H1 (cell line): ENCODE data around the gene CDC42. TPM values are rescaled to one million over a fixed set of nuclear protein-coding genes. Genes with fewer than 3 reads are reported as not detected.

Experiments
- CTCF ChIA-PET: fragments of 300-600 bp; sonication (Branson Sonifier 250); formaldehyde crosslinking; loops from one replicate; lab custom pipeline; 2021; ENCODE audit not compliant: partially characterized antibody; lab: Charles Lee
- POLR2A ChIA-PET: fragments of 300-600 bp; sonication (Branson Sonifier 250); formaldehyde crosslinking; loops from one replicate; lab custom pipeline; 2021; ENCODE audit warnings: inconsistent platforms; ENCODE audit not compliant: partially characterized antibody; lab: Charles Lee
- DNase-seq, 2 experiments: peaks; one replicate each; pipeline versions ENCODE4 v3.0.0 to v3.0.0-alpha.2; 2010 to 2022; ENCODE audit warnings: low spot score in 2 of 2, low read depth in 1 of 2, mixed read lengths in 1 of 2
- FAIRE-seq: peaks from 2 replicates; lab custom pipeline; 2011; peaks lifted over from hg19 to GRCh38; lab: Jason Lieb, UNC
- H2AFZ ChIP-seq: 2 replicates; pipeline ENCODE4 v1.8.1; 2012; ENCODE audit warnings: low read length, inconsistent platforms
- H2AK5ac ChIP-seq: 2 replicates; pipeline ENCODE4 v1.6.1; 2013; ENCODE audit warnings: low read depth, low read length
- H2BK120ac ChIP-seq: replicated peaks from 2 replicates; pipeline ENCODE3; 2013; ENCODE audit warnings: low read depth, low read length, inconsistent platforms
- H2BK12ac ChIP-seq: 2 replicates; pipeline ENCODE4 v1.6.1; 2013; ENCODE audit warnings: low read depth, low read length
- H2BK15ac ChIP-seq: 2 replicates; pipeline ENCODE4 v1.6.1; 2013; ENCODE audit warnings: low read length
- H2BK20ac ChIP-seq: 2 replicates; pipeline ENCODE4 v1.6.1; 2013; ENCODE audit warnings: low read length
- H2BK5ac ChIP-seq: 2 replicates; pipeline ENCODE4 v1.6.1; 2013; ENCODE audit warnings: low read depth, low read length
- H3K14ac ChIP-seq: 2 replicates; pipeline ENCODE4 v1.6.1; 2013; ENCODE audit warnings: inconsistent platforms; ENCODE audit not compliant: insufficient read length
- H3K18ac ChIP-seq: 2 replicates; pipeline ENCODE4 v1.6.1; 2013; ENCODE audit warnings: low read length; ENCODE audit errors: extremely low read depth
- H3K23ac ChIP-seq: 2 replicates; pipeline ENCODE4 v1.6.1; 2013; ENCODE audit warnings: inconsistent platforms; ENCODE audit not compliant: insufficient read length
- H3K23me2 ChIP-seq: 2 replicates; pipeline ENCODE4 v1.6.1; 2013; ENCODE audit warnings: low read depth, low read length
- H3K27ac ChIP-seq: 2 replicates; pipeline ENCODE4 v1.6.1; 2011; ENCODE audit warnings: low read depth, low read length, inconsistent platforms
- H3K27me3 ChIP-seq, 4 experiments: replicated peaks in 1 of 4; 1 replicate in 1 of 4; 2 replicates in 3 of 4; pipeline versions ENCODE4 v1.6.1 to v1.8.1; 2011 to 2013; ENCODE audit warnings: low read length in 3 of 4, mild to moderate bottlenecking in 3 of 4, inconsistent platforms in 2 of 4, mixed read lengths in 2 of 4, moderate library complexity in 1 of 4; ENCODE audit not compliant: control insufficient read depth in 3 of 4, insufficient read depth in 3 of 4; ENCODE audit errors: extremely low read depth in 1 of 4
- H3K36me3 ChIP-seq, 4 experiments: 2 replicates each; pipeline versions ENCODE4 v1.6.1 to v1.8.1; 2011 to 2013; ENCODE audit warnings: mild to moderate bottlenecking in 4 of 4, low read length in 3 of 4, moderate library complexity in 2 of 4, control low read depth in 1 of 4, inconsistent platforms in 1 of 4; ENCODE audit not compliant: insufficient read depth in 4 of 4, control insufficient read depth in 2 of 4
- H3K4ac ChIP-seq: replicated peaks from 2 replicates; pipeline ENCODE3; 2013; ENCODE audit warnings: low read length, low read depth, mixed read lengths, inconsistent platforms; ENCODE audit not compliant: insufficient read length
- H3K4me1 ChIP-seq, 4 experiments: replicated peaks in 1 of 4; 1 replicate in 1 of 4; 2 replicates in 3 of 4; pipeline versions ENCODE4 v1.6.1 to v1.8.1; 2011 to 2013; ENCODE audit warnings: low read length in 3 of 4, inconsistent platforms in 2 of 4, mixed read lengths in 1 of 4; ENCODE audit not compliant: insufficient read depth in 4 of 4, control insufficient read depth in 3 of 4
- H3K4me2 ChIP-seq, 2 experiments: 2 replicates each; pipeline versions ENCODE4 v1.6.1 to v1.8.1; 2011 to 2013; ENCODE audit warnings: low read depth in 2 of 2, low read length in 2 of 2, control low read depth in 1 of 2, inconsistent platforms in 1 of 2, mild to moderate bottlenecking in 1 of 2; ENCODE audit not compliant: insufficient read depth in 1 of 2
- H3K4me3 ChIP-seq, 4 experiments: fragments of 200-600, 300-600 bp in 1 of 4; sonication (generic), shearing (Covaris generic), sonication (Bioruptor Twin) in 1 of 4; 2 replicates each; pipeline versions ENCODE4 v1.5.1 to v1.8.1; 2011 to 2016; ENCODE audit warnings: low read length in 4 of 4, low read depth in 3 of 4, control low read depth in 2 of 4, inconsistent platforms in 2 of 4, mild to moderate bottlenecking in 2 of 4, mixed read lengths in 1 of 4, moderate library complexity in 1 of 4; ENCODE audit not compliant: insufficient read depth in 2 of 4; ENCODE audit errors: extremely low read depth in 1 of 4
- H3K56ac ChIP-seq: replicated peaks from 2 replicates; pipeline ENCODE3; 2013; ENCODE audit warnings: low read depth, mild to moderate bottlenecking, mixed read lengths, low read length, inconsistent platforms; ENCODE audit not compliant: insufficient read length
- H3K79me1 ChIP-seq: 2 replicates; pipeline ENCODE4 v1.6.1; 2013; ENCODE audit warnings: low read depth, low read length, control low read depth
- H3K79me2 ChIP-seq, 2 experiments: 2 replicates each; pipeline versions ENCODE4 v1.6.1 to v1.8.1; 2012 to 2013; ENCODE audit warnings: low read length in 2 of 2, mild to moderate bottlenecking in 2 of 2, inconsistent platforms in 1 of 2; ENCODE audit not compliant: insufficient read depth in 2 of 2, control insufficient read depth in 1 of 2
- H3K9ac ChIP-seq, 4 experiments: replicated peaks in 1 of 4; 1 replicate in 1 of 4; 2 replicates in 3 of 4; pipeline versions ENCODE4 v1.6.1 to v1.8.1; 2011 to 2013; ENCODE audit warnings: low read depth in 3 of 4, low read length in 3 of 4, control low read depth in 2 of 4, mild to moderate bottlenecking in 2 of 4, moderate library complexity in 2 of 4, inconsistent platforms in 1 of 4; ENCODE audit errors: extremely low read depth in 1 of 4
- H3K9me3 ChIP-seq, 2 experiments: 2 replicates each; pipeline versions ENCODE4 v1.6.1 to v1.8.1; 2012 to 2013; ENCODE audit warnings: mild to moderate bottlenecking in 2 of 2, moderate library complexity in 2 of 2, control low read depth in 1 of 2, inconsistent platforms in 1 of 2, low read depth in 1 of 2, low read length in 1 of 2, mixed read lengths in 1 of 2; ENCODE audit not compliant: insufficient read depth in 2 of 2
- H4K20me1 ChIP-seq, 2 experiments: replicated peaks in 1 of 2; 2 replicates each; pipeline versions ENCODE3 to v1.8.1; 2011 to 2013; ENCODE audit warnings: inconsistent platforms in 2 of 2, low read length in 2 of 2, mild to moderate bottlenecking in 1 of 2; ENCODE audit not compliant: insufficient read depth in 2 of 2, control insufficient read depth in 1 of 2
- H4K5ac ChIP-seq: 2 replicates; pipeline ENCODE4 v1.6.1; 2013; ENCODE audit warnings: low read length, low read depth, mixed read lengths, inconsistent platforms; ENCODE audit not compliant: insufficient read length
- H4K8ac ChIP-seq: 2 replicates; pipeline ENCODE4 v1.8.0; 2013; ENCODE audit warnings: mild to moderate bottlenecking, moderate library complexity, low read length, inconsistent platforms; ENCODE audit not compliant: insufficient read depth; ENCODE audit errors: extremely low read depth
- H4K91ac ChIP-seq: replicated peaks from 2 replicates; pipeline ENCODE3; 2013; ENCODE audit warnings: low read length, mixed read lengths, inconsistent platforms; ENCODE audit not compliant: insufficient read length
- WGBS, 2 experiments: shearing (Covaris generic) in 1 of 2; methylation state at CpG; one replicate each; pipeline versions ENCODE4 v1.1.6 to v1.1.7; 2013 to 2015; ENCODE audit warnings: low lambda C conversion rate in 2 of 2, mixed read lengths in 2 of 2, inconsistent platforms in 1 of 2, low coverage in 1 of 2, missing lambda C conversion rate in 1 of 2; ENCODE audit not compliant: insufficient replicate concordance in 2 of 2, insufficient coverage in 1 of 2, insufficient read length in 1 of 2; ENCODE audit errors: extremely low coverage in 1 of 2, missing lambda C conversion rate in 1 of 2; 5-methylcytosine and 5-hydroxymethylcytosine counted together
- polyA plus RNA-seq, 7 experiments: library from polyadenylated mRNA; depleted of rRNA in 3 of 7; stranded (reverse) in 5 of 7; unstranded in 2 of 7; fragments of >200 nt in 5 of 7; fragments of 200-250 nt in 2 of 7; gene quantifications; 1 replicate in 5 of 7; 2 replicates in 1 of 7; 4 replicates in 1 of 7; pipeline versions ENCODE4 v1.2.1 to v1.2.3, GENCODE V29; 2011 to 2013; ENCODE audit warnings: missing spikeins in 2 of 7, mixed read lengths in 2 of 7
- total RNA-seq: library from RNA; stranded (reverse); fragmentation: NEBNext Ultra II Directional; extraction: Animal tissue kit (Norgen Biotek cat#: 25700); gene quantifications from 2 replicates; pipeline ENCODE4 v1.2.1, GENCODE V29; 2021

Gene CDC42
- total and polyA plus RNA-seq, 2 of the 8 experiments (the other 6 are each of a cell fraction or from before 2014, with no cell fraction given): 110 to 179 TPM

- Histone ChIP-seq H3K23me2 (peaks cover 5% of the 10 kb centered on the region; the same call in 1 of the 2 replicates), H3K79me2 (peaks cover 15 to 18% of the 10 kb centered on the region in 2 experiments), H3K9ac (no peak overlapping the region), H3K4me1 (peaks cover 0 to 3% (median 2%) of the 10 kb centered on the region in 4 experiments; a peak in 4 of 7 replicates), H3K79me1 (peaks cover 3% of the 10 kb centered on the region; the same call in 1 of the 2 replicates), H2AFZ (no peak overlapping the region), H3K56ac (no peak overlapping the region), H3K27ac (no peak overlapping the region), H2BK120ac (no peak overlapping the region), H3K4me3 (no peak overlapping the region), H3K4ac (no peak overlapping the region), H4K91ac (no peak overlapping the region), H3K36me3 (0 out of 8 replicates have a peak, but pooled peaks cover 0 to 2% (median 0%) of the 10 kb centered on the region in 4 experiments), H2BK5ac (no peak overlapping the region), H3K4me2 (no peak overlapping the region), H4K5ac (no peak overlapping the region), H2BK15ac (no peak overlapping the region), H3K23ac (no peak overlapping the region), H3K14ac (no peak overlapping the region), H4K8ac (no peak overlapping the region), H3K9me3 (no peaks in the 10 kb centered on the region), H3K27me3 (no peaks in the 10 kb centered on the region), H2AK5ac (no peak overlapping the region), H4K20me1 (peaks cover 2 to 4% of the 10 kb centered on the region in 2 experiments), H2BK20ac (no peak overlapping the region), H3K18ac (no peak overlapping the region), H2BK12ac (no peak overlapping the region)
- FAIRE-seq: no peak
- DNase-seq: no peak
- ChIA-PET CTCF (interaction anchor here (1.2 to 2.0 kb wide), 3 partner anchors 11 to 82 kb away, joined by 3 to 7 read pairs (median 5); no protein-coding TSS in a partner anchor), POLR2A (interaction anchor here (0.9 to 1.6 kb wide), 4 partner anchors 13 to 136 kb away, joined by 3 to 4 read pairs (median 3); no protein-coding TSS in a partner anchor)
- WGBS, 2 experiments: 97% methylated on average over 3 of the region's 3 CpGs; no CpG with 5 or more reads in 1 of the 2 experiments
Observed at GRCh38 chr1:22050330-22050729, 2.2 kb upstream of the CDC42 start.
